Astrocyte (in vitro differentiated cells and primary cell): ENCODE results near the gene SPARCL1. TPM values are rescaled to one million over a fixed set of nuclear protein-coding genes. Genes with fewer than 3 reads are reported as not detected.

Source experiments
- DNase-seq: peaks from one replicate; pipeline ENCODE4 v3.0.0-alpha.2; 2010; ENCODE audit warnings: low read depth
- FAIRE-seq: peaks from 2 replicates; lab custom pipeline; 2011; peaks lifted over from hg19 to GRCh38; lab: Jason Lieb, UNC
- H2AFZ ChIP-seq: 2 replicates; pipeline ENCODE4 v1.6.0; 2012; ENCODE audit warnings: low read depth, low read length, inconsistent platforms
- H3K27ac ChIP-seq: 2 replicates; pipeline ENCODE4 v1.5.1; 2011; ENCODE audit warnings: low read depth, low read length, inconsistent platforms
- H3K27me3 ChIP-seq: 2 replicates; pipeline ENCODE4 v1.6.0; 2011; ENCODE audit warnings: low read length, inconsistent platforms; ENCODE audit not compliant: insufficient read depth
- H3K36me3 ChIP-seq: 2 replicates; pipeline ENCODE4 v1.5.1; 2011; ENCODE audit warnings: low read length, inconsistent platforms; ENCODE audit not compliant: insufficient read depth
- H3K4me1 ChIP-seq: 2 replicates; pipeline ENCODE4 v1.5.1; 2011; ENCODE audit warnings: low read length, inconsistent platforms; ENCODE audit not compliant: insufficient read depth
- H3K4me2 ChIP-seq: 2 replicates; pipeline ENCODE4 v1.6.0; 2012; ENCODE audit warnings: low read length, inconsistent platforms
- H3K4me3 ChIP-seq: 2 replicates; pipeline ENCODE4 v1.5.1; 2011; ENCODE audit warnings: low read depth, mild to moderate bottlenecking, low read length, inconsistent platforms; ENCODE audit not compliant: insufficient read depth
- H3K79me2 ChIP-seq: 2 replicates; pipeline ENCODE4 v1.6.0; 2012; ENCODE audit warnings: mild to moderate bottlenecking, low read length, inconsistent platforms; ENCODE audit not compliant: insufficient read depth
- H3K9ac ChIP-seq: 2 replicates; pipeline ENCODE4 v1.6.0; 2012; ENCODE audit warnings: mild to moderate bottlenecking, low read length, inconsistent platforms
- H3K9me3 ChIP-seq: 2 replicates; pipeline ENCODE4 v1.5.1; 2012; ENCODE audit warnings: low read depth, mild to moderate bottlenecking, low read length, inconsistent platforms; ENCODE audit not compliant: insufficient read depth
- H4K20me1 ChIP-seq: 2 replicates; pipeline ENCODE4 v1.6.0; 2012; ENCODE audit warnings: low read length, inconsistent platforms; ENCODE audit not compliant: insufficient read depth
- H3K27ac Mint-ChIP-seq: one replicate; pipeline ENCODE4 v1.8.0; 2021; ENCODE audit warnings: mild to moderate bottlenecking, mixed read lengths; ENCODE audit not compliant: unreplicated experiment
- H3K27me3 Mint-ChIP-seq: one replicate; pipeline ENCODE4 v1.8.0; 2021; ENCODE audit warnings: low read depth, mixed read lengths; ENCODE audit not compliant: unreplicated experiment
- H3K36me3 Mint-ChIP-seq: one replicate; pipeline ENCODE4 v1.8.0; 2021; ENCODE audit warnings: low read depth, mixed read lengths; ENCODE audit not compliant: unreplicated experiment
- H3K4me1 Mint-ChIP-seq: one replicate; pipeline ENCODE4 v1.8.0; 2021; ENCODE audit warnings: low read depth, mixed read lengths; ENCODE audit not compliant: unreplicated experiment
- H3K4me3 Mint-ChIP-seq: one replicate; pipeline ENCODE4 v1.8.0; 2021; ENCODE audit warnings: mild to moderate bottlenecking, moderate library complexity, mixed read lengths; ENCODE audit not compliant: unreplicated experiment
- H3K9me3 Mint-ChIP-seq: one replicate; pipeline ENCODE4 v1.8.0; 2021; ENCODE audit warnings: mild to moderate bottlenecking, mixed read lengths; ENCODE audit not compliant: unreplicated experiment
- CTCF ChIP-seq: IDR thresholded peaks from 2 replicates; pipeline ENCODE4 v1.5.1; 2011; ENCODE audit warnings: low read depth, mild to moderate bottlenecking, inconsistent platforms, low read length, moderate library complexity; ENCODE audit not compliant: insufficient read depth
- EZH2 ChIP-seq: IDR thresholded peaks from 2 replicates; pipeline ENCODE4 v1.6.1; 2012; ENCODE audit warnings: mild to moderate bottlenecking, low read length, inconsistent platforms; ENCODE audit not compliant: insufficient read depth
- total RNA-seq: library from RNA; stranded (reverse); gene quantifications from 2 replicates; pipeline ENCODE4 v1.2.1, GENCODE V29; 2021

Gene SPARCL1
- total RNA-seq, 1 donor from 2014 or later = 0.25 TPM

DNA sequence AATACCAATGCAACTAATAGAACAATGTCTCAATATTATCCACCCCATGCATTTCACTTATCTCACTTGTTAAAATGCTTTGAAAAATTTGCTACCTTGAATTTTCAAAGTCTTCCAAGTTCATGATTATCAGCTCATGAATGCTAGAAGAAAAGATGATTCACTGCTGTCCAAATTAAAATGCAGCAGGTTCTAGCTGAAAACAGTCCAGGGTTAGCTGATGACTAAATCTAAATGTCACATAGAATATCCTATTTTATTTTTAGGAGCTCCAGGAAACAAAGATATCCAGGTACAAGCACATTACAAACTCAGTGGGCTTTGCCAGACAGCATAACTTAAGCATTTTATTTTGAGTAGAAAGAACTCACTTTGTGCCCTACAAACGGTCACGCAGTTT lies 38.0 kb upstream of the SPARCL1 start:
- DNase-seq = no peak
- peaks cover 4% of the 10 kb centered on the region for H3K4me1 Mint-ChIP-seq
- no peaks in the 10 kb centered on the region for H3K9me3 ChIP-seq
- H3K4me1 ChIP-seq = no peaks in the 10 kb centered on the region
- H3K9ac ChIP-seq = no peak overlapping the region
- no peak overlapping the region for H2AFZ ChIP-seq
- no peak for TF ChIP-seq CTCF
- TF ChIP-seq EZH2 = no peak
- H3K4me2 ChIP-seq = no peak overlapping the region
- H3K9me3 Mint-ChIP-seq = no peaks in the 10 kb centered on the region
- H3K4me3 Mint-ChIP-seq = no peak overlapping the region
- H3K27me3 ChIP-seq = no peaks in the 10 kb centered on the region
- no peaks in the 10 kb centered on the region for H3K79me2 ChIP-seq
- H3K36me3 Mint-ChIP-seq = no peaks in the 10 kb centered on the region
- H4K20me1 ChIP-seq = no peaks in the 10 kb centered on the region
- H3K27me3 Mint-ChIP-seq = no peaks in the 10 kb centered on the region
- FAIRE-seq = no peak
- H3K36me3 ChIP-seq = no peaks in the 10 kb centered on the region
- no peak overlapping the region for H3K4me3 ChIP-seq
- H3K27ac ChIP-seq = no peak overlapping the region
- H3K27ac Mint-ChIP-seq = no peak overlapping the region

DNA sequence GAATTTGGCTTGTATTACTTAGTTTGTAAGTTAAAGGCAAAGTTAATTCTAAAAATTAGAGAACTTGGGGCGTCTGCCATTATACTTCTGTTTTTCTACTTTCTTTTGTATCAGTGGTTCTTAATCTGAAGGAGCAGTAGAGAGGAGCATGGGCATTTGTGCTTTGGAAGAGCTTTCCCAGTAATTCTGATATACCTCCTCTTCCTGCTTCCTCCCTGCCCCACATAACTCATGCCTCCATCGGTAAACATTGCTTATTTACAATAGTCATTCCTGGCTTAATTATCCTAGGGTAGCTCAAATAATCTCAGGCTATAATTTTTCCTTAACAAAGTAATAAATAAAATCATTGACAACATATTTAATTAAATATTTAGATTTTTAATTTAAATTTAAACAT lies 37.1 kb upstream of the SPARCL1 start:
- H3K27me3 ChIP-seq = no peaks in the 10 kb centered on the region
- no peaks in the 10 kb centered on the region for H4K20me1 ChIP-seq
- DNase-seq (no peak), FAIRE-seq (no peak)
- no peaks in the 10 kb centered on the region for H3K4me1 ChIP-seq
- no peaks in the 10 kb centered on the region for H3K9me3 ChIP-seq
- TF ChIP-seq EZH2 = no peak
- TF ChIP-seq CTCF = no peak
- Mint-ChIP-seq H3K27me3 (no peaks in the 10 kb centered on the region), H3K4me3 (no peak overlapping the region), H3K9me3 (no peaks in the 10 kb centered on the region), H3K4me1 (peaks cover 4% of the 10 kb centered on the region), H3K27ac (no peak overlapping the region), H3K36me3 (no peaks in the 10 kb centered on the region)
- no peaks in the 10 kb centered on the region for H3K36me3 ChIP-seq
- no peak overlapping the region for H3K4me2 ChIP-seq
- no peaks in the 10 kb centered on the region for H3K79me2 ChIP-seq
- no peak overlapping the region for H2AFZ ChIP-seq
- H3K27ac ChIP-seq = no peak overlapping the region
- no peak overlapping the region for H3K4me3 ChIP-seq
- H3K9ac ChIP-seq = no peak overlapping the region

- H3K27me3 Mint-ChIP-seq = no peaks in the 10 kb centered on the region
Observed at GRCh38 chr4:87565746-87566145, 36.6 kb upstream of the SPARCL1 start.

More at GRCh38 chr4:87565746-87566145, 36.6 kb upstream of the SPARCL1 start:
- no peaks in the 10 kb centered on the region for H3K79me2 ChIP-seq
- H3K4me2 ChIP-seq = no peak overlapping the region
- no peaks in the 10 kb centered on the region for H4K20me1 ChIP-seq
- H3K4me1 Mint-ChIP-seq = peaks cover 4% of the 10 kb centered on the region
- no peaks in the 10 kb centered on the region for H3K9me3 ChIP-seq
- no peak overlapping the region for H3K4me3 Mint-ChIP-seq
- H3K27ac ChIP-seq = no peak overlapping the region
- no peak overlapping the region for H3K9ac ChIP-seq
- no peak overlapping the region for H3K27ac Mint-ChIP-seq
- no peaks in the 10 kb centered on the region for H3K36me3 Mint-ChIP-seq
- no peak overlapping the region for H2AFZ ChIP-seq
- TF ChIP-seq EZH2 (no peak), CTCF (no peak)
- FAIRE-seq (no peak), DNase-seq (no peak)
- H3K27me3 ChIP-seq = no peaks in the 10 kb centered on the region
- H3K4me1 ChIP-seq = no peaks in the 10 kb centered on the region
- no peaks in the 10 kb centered on the region for H3K36me3 ChIP-seq
- H3K4me3 ChIP-seq = no peak overlapping the region
- H3K9me3 Mint-ChIP-seq = no peaks in the 10 kb centered on the region
